BJ (cell line): Measurements from ENCODE around the gene SHMT2. TPM values are rescaled to one million over a fixed set of nuclear protein-coding genes. Genes with fewer than 3 reads are reported as not detected.

Source experiments
- CTCF ChIA-PET: fragments of 350-600 bp; formaldehyde crosslinking; extraction: SDS; loops from one replicate; lab custom pipeline; 2021; ENCODE audit warnings: antibody characterized with exemption, inconsistent platforms; lab: Yijun Ruan, JAX
- POLR2A ChIA-PET: fragments of 300-600 bp; sonication (Branson Sonifier 250); formaldehyde crosslinking; extraction: SDS; loops from one replicate; lab custom pipeline; 2021; ENCODE audit warnings: antibody characterized with exemption; lab: Charles Lee
- DNase-seq: peaks from one replicate; pipeline ENCODE4 v3.0.0-alpha.2; 2011; ENCODE audit warnings: low read depth
- H3K27me3 ChIP-seq: 2 replicates; pipeline ENCODE4 v1.6.0; 2011; ENCODE audit warnings: low read length; ENCODE audit not compliant: control insufficient read depth, insufficient read depth
- H3K36me3 ChIP-seq: 2 replicates; pipeline ENCODE4 v1.5.1; 2011; ENCODE audit warnings: low read length; ENCODE audit not compliant: control insufficient read depth, insufficient read depth
- H3K4me3 ChIP-seq: 2 replicates; pipeline ENCODE4 v1.5.1; 2011; ENCODE audit warnings: low read depth, mild to moderate bottlenecking, control low read depth, low read length
- CTCF ChIP-seq: IDR thresholded peaks from 2 replicates; pipeline ENCODE4 v1.5.1; 2011; ENCODE audit warnings: low read depth, mild to moderate bottlenecking, control low read depth, inconsistent platforms, low read length, moderate library complexity; ENCODE audit not compliant: insufficient read depth
- polyA plus RNA-seq: library from polyadenylated mRNA; depleted of rRNA; stranded (reverse); fragments of >200 nt; gene quantifications from 2 replicates; pipeline ENCODE4 v1.2.3, GENCODE V29; 2011

The SHMT2 gene
- polyA plus RNA-seq, 1 experiment: 550 TPM

- TF ChIP-seq CTCF: no peak
- Histone ChIP-seq H3K36me3 (peaks cover 97% of the 10 kb centered on the region), H3K4me3 (no peak overlapping the region), H3K27me3 (no peaks in the 10 kb centered on the region)
- ChIA-PET CTCF (interaction anchor here (0.6 to 4.8 kb wide), 7 partner anchors 9 to 123 kb away, joined by 3 to 33 read pairs (median 3); no protein-coding TSS in a partner anchor), POLR2A (no interaction called here)
- no peak for DNase-seq
Measured at GRCh38 chr12:57196439-57196838, 33.1 kb upstream of the SHMT2 start.

GRCh38 chr12:57196956-57197355, 32.6 kb upstream of the SHMT2 start:
- ChIA-PET CTCF (interaction anchor here (0.6 to 4.8 kb wide), 6 partner anchors 9 to 124 kb away, joined by 3 to 33 read pairs (median 4); no protein-coding TSS in a partner anchor), POLR2A (no interaction called here)
- H3K4me3 ChIP-seq: no peak overlapping the region
- no peaks in the 10 kb centered on the region for H3K27me3 ChIP-seq
- TF ChIP-seq CTCF: no peak
- peaks cover 97% of the 10 kb centered on the region for H3K36me3 ChIP-seq
- DNase-seq: no peak

GRCh38 chr12:57198329-57198728, 31.2 kb upstream of the SHMT2 start:
- no peak overlapping the region for H3K4me3 ChIP-seq
- ChIA-PET CTCF (interaction anchor here (0.8 to 4.8 kb wide), 3 partner anchors 15 to 87 kb away, joined by 3 to 33 read pairs (median 3); partner anchors contain the start of gene STAT6), POLR2A (no interaction called here)
- H3K27me3 ChIP-seq: no peaks in the 10 kb centered on the region
- TF ChIP-seq CTCF: no peak
- DNase-seq: no peak
- H3K36me3 ChIP-seq: peaks cover 97% of the 10 kb centered on the region

- H3K27me3 ChIP-seq: no peaks in the 10 kb centered on the region
- no peak overlapping the region for H3K4me3 ChIP-seq
- ChIA-PET CTCF (interaction anchor here (1.1 to 4.8 kb wide), 3 partner anchors 14 to 40 kb away, joined by 3 to 33 read pairs (median 4); no protein-coding TSS in a partner anchor), POLR2A (no interaction called here)
- H3K36me3 ChIP-seq: peaks cover 97% of the 10 kb centered on the region
- DNase-seq: no peak
- TF ChIP-seq CTCF: no peak
Measured at GRCh38 chr12:57199191-57199590, 30.3 kb upstream of the SHMT2 start.

- DNase-seq: no peak
- Histone ChIP-seq H3K27me3 (no peaks in the 10 kb centered on the region), H3K4me3 (no peak overlapping the region), H3K36me3 (peaks cover 96% of the 10 kb centered on the region)
- POLR2A ChIA-PET: no interaction called here
- CTCF ChIA-PET: no interaction called here
- TF ChIP-seq CTCF: no peak
Measured at GRCh38 chr12:57200497-57200896, 29.0 kb upstream of the SHMT2 start.
